Left ventricle myocardium inferior (tissue), 1 donor: ENCODE measurements around the gene PSMB8. TPM values are rescaled to one million over a fixed set of nuclear protein-coding genes. Genes with fewer than 3 reads are reported as not detected.

ENCODE experiments used
- DNase-seq: peaks from one replicate; pipeline ENCODE4 v3.0.0-alpha.2; 2020
- H3K27ac ChIP-seq: fragments of 200-600 bp; replicated peaks from 2 replicates; pipeline ENCODE4 v1.8.0; 2021
- H3K27me3 ChIP-seq: fragments of 200-600 bp; 2 replicates; pipeline ENCODE4 v1.8.0; 2021; ENCODE audit warnings: low read depth
- H3K36me3 ChIP-seq: fragments of 200-600 bp; 2 replicates; pipeline ENCODE4 v1.8.0; 2021
- H3K4me1 ChIP-seq: fragments of 200-600 bp; 2 replicates; pipeline ENCODE4 v1.8.0; 2021
- H3K4me3 ChIP-seq: fragments of 200-600 bp; 2 replicates; pipeline ENCODE4 v1.8.0; 2021; ENCODE audit warnings: mild to moderate bottlenecking, moderate library complexity
- H3K9me3 ChIP-seq: fragments of 200-600 bp; replicated peaks from 2 replicates; pipeline ENCODE4 v1.8.0; 2021
- intact Hi-C: fragments of 100-400 bp; cut with micrococcal nuclease; formaldehyde crosslinking; loops from one replicate; pipeline ENCODE4 v1.11.0; 2022
- total RNA-seq: library from RNA; stranded (reverse); fragmentation: NEBNext Ultra II Directional; extraction: Animal tissue kit (Norgen Biotek cat#: 25700); gene quantifications from one replicate; pipeline ENCODE4 v1.2.1, GENCODE V29; 2021
- TF ChIP-seq, protein P1 (sequence below): fragments of 200-600 bp; IDR thresholded peaks from 2 replicates; pipeline ENCODE4 v1.8.0; 2021; ENCODE audit warnings: antibody characterized with exemption, mild to moderate bottlenecking, borderline replicate concordance
- donor health status: DM: no; HTN: yes; CAD: no; lungs with severe emphysema.

The PSMB8 gene
- total RNA-seq, 1 donor from 2014 or later: 13.2 TPM

DNA sequence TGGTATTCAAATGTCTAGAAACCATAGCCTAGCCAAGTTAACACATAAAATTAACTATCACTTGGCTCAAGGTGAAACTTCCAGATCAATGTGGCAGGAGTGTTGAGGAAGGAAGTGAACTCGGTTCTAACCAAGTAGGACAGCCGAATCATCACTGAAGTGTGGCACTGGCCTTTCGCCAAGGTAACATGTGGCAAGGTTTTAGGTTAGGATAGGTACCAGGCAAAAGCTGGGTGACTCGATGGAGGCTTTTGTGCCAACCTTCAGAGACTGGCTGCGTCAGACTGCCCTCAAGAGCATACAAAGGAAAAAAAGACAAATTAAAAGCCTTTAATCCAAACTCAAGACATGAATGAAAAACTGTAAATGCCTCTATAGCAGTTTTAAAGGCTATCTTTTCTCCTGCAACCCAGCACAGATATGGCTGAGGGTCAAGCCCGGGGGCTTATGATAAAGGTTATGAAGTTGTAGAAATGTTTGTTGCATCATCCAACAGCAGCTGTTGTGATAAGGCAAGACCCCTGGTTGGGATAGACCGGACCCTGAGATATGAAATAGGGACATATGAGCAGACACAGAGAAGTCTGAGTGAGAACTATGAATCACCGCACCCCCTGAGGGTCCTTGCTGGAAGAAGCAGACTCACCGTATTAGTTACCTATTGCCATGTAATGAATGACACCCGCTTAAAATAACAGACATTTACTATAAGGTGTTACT lies 22.0 kb upstream of the PSMB8 start:
- no peak overlapping the region for H3K4me3 ChIP-seq
- peaks cover 4% of the 10 kb centered on the region for H3K4me1 ChIP-seq
- no peak overlapping the region for H3K27ac ChIP-seq
- intact Hi-C loops: loop anchor here (5.0 kb wide), 1 partner anchor 39 kb away; no protein-coding TSS in a partner anchor
- no peaks in the 10 kb centered on the region for H3K27me3 ChIP-seq
- TF ChIP-seq, protein P1, sequence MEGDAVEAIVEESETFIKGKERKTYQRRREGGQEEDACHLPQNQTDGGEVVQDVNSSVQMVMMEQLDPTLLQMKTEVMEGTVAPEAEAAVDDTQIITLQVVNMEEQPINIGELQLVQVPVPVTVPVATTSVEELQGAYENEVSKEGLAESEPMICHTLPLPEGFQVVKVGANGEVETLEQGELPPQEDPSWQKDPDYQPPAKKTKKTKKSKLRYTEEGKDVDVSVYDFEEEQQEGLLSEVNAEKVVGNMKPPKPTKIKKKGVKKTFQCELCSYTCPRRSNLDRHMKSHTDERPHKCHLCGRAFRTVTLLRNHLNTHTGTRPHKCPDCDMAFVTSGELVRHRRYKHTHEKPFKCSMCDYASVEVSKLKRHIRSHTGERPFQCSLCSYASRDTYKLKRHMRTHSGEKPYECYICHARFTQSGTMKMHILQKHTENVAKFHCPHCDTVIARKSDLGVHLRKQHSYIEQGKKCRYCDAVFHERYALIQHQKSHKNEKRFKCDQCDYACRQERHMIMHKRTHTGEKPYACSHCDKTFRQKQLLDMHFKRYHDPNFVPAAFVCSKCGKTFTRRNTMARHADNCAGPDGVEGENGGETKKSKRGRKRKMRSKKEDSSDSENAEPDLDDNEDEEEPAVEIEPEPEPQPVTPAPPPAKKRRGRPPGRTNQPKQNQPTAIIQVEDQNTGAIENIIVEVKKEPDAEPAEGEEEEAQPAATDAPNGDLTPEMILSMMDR: no peak
- DNase-seq: no peak
- no peaks in the 10 kb centered on the region for H3K36me3 ChIP-seq
- no peaks in the 10 kb centered on the region for H3K9me3 ChIP-seq

DNA sequence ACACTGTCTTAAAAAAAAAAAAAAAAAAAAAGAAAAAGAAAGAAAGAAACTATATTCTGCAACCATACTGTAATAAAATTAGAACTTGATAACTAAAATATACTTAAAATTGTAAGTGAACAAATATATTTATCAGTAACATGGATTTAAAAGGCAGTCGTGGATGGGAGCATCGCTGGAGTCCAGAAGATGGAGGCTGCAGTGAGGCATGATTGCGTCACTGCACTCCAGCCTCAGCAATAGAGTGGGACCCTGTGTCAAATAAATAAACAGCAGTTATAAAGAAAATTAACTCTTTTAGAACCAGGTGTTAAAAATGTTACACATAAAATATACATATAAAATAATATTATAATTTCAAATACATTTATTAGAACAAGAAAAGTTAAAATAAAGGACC lies 18.9 kb upstream of the PSMB8 start:
- Histone ChIP-seq H3K27ac (no peak overlapping the region), H3K9me3 (no peaks in the 10 kb centered on the region), H3K4me1 (peaks cover under 1% of the 10 kb centered on the region), H3K27me3 (no peaks in the 10 kb centered on the region), H3K36me3 (peaks cover 23% of the 10 kb centered on the region), H3K4me3 (no peak overlapping the region)
- TF ChIP-seq, protein P1: no peak
- intact Hi-C loops: no loop called here
- no peak for DNase-seq

DNA sequence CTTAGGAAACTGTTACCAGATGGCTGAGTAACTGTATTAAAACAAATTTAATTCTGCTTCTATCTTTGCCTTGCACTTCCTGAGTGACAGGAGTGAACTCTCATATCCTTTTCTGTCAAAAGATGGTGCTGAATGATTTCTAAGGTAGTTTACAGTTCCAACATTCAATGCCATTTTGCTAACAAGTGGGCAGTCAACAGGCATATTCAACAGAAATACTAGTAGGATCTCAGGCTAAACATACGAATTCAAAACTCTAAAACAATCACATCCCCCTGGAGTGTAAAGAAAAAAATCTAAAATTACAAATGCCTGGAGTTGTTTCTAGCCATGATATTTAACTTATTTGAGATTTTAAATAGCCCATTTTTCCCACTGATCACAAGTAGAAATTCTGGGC lies 16.8 kb upstream of the PSMB8 start:
- no peaks in the 10 kb centered on the region for H3K27me3 ChIP-seq
- intact Hi-C loops: no loop called here
- no peak overlapping the region for H3K27ac ChIP-seq
- peaks cover 2% of the 10 kb centered on the region for H3K4me1 ChIP-seq
- H3K9me3 ChIP-seq: no peaks in the 10 kb centered on the region
- H3K4me3 ChIP-seq: no peak overlapping the region
- TF ChIP-seq, protein P1: no peak
- DNase-seq: no peak
- H3K36me3 ChIP-seq: peaks cover 30% of the 10 kb centered on the region

DNA sequence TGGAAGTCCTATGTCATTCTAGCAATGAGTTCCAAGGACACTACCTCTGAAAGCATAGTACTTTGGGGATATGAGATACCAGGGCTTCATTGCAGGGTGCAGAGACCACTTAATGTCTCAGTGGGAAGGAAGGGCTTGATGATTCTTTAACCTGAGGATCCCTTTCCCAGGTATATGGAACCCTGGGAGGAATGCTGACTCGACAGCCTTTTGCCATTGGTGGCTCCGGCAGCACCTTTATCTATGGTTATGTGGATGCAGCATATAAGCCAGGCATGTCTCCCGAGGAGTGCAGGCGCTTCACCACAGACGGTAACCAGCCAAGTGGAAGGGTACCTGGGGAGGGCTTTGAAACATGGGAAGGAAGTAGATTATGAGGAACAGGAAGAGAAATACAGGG lies 14.3 kb upstream of the PSMB8 start:
- Histone ChIP-seq H3K4me3 (no peak overlapping the region), H3K36me3 (peaks cover 30% of the 10 kb centered on the region), H3K27ac (no peak overlapping the region), H3K4me1 (peaks cover 23% of the 10 kb centered on the region), H3K27me3 (no peaks in the 10 kb centered on the region), H3K9me3 (no peaks in the 10 kb centered on the region)
- TF ChIP-seq, protein P1: no peak
- no peak for DNase-seq
- intact Hi-C loops: no loop called here

DNA sequence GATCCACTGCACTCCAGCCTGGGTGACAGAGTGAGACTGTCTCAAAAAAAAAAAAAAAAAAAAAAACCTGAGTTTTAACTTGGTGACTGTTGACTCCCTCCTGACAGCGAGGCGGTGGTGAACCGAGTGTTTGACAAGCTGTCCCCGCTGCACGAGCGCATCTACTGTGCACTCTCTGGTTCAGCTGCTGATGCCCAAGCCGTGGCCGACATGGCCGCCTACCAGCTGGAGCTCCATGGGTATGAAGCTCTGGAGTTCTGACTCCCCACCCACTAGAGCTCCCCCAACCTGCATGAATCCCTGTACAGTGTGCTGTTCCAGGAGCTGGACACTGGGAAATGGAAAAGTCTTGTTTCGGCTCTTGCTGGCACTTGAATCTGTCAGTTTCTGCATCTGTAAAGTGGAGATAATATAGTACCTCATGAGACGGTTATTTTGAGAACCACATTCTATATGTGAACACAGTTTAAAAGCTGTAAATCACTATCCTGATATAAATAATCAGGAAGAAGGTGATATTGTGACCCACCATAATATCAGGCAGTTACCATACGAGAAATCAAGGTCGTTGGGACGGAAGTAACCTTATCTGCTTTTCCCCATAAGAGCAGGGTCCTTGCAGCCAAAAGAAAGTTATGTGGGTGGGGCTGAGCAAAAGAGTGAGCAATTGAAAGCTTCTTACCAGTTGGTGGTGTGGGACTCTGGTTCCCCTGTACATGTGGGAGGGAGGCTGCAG lies 13.5 kb upstream of the PSMB8 start:
- no peaks in the 10 kb centered on the region for H3K27me3 ChIP-seq
- intact Hi-C loops: no loop called here
- H3K9me3 ChIP-seq: no peaks in the 10 kb centered on the region
- H3K4me1 ChIP-seq: peaks cover 32% of the 10 kb centered on the region
- DNase-seq: no peak
- TF ChIP-seq, protein P1: no peak
- no peak overlapping the region for H3K4me3 ChIP-seq
- peaks cover 30% of the 10 kb centered on the region for H3K36me3 ChIP-seq
- no peak overlapping the region for H3K27ac ChIP-seq
